ENCODE data around the gene APBB1IP. TPM values are rescaled to one million over a fixed set of nuclear protein-coding genes. Genes with fewer than 3 reads are reported as not detected.

Gene APBB1IP
- total and polyA plus RNA-seq, 2 donors from 2014 or later: 4.1 to 20.5 TPM

GRCh38 chr10:26468291-26468690 lies 30.1 kb downstream of the APBB1IP start:
- Histone ChIP-seq H3K36me3 (ENCODE audit: control insufficient read depth in 2 of 3, insufficient read depth in 3 of 3, low read length in 3 of 3) (no peaks in the 10 kb centered on the region), H3K9me3 (ENCODE audit: control insufficient read depth in 2 of 3, insufficient read depth in 1 of 3, low read length in 3 of 3) (no peaks in the 10 kb centered on the region), H3K27me3 (ENCODE audit: control insufficient read depth, insufficient read depth, low read length) (no peaks in the 10 kb centered on the region), H3K9ac (ENCODE audit: low read length in 3 of 3) (no peak overlapping the region), H3K27ac (ENCODE audit: low read depth in 2 of 2, low read length in 2 of 2) (no peak overlapping the region), H3K4me1 (ENCODE audit: control insufficient read depth in 2 of 3, insufficient read depth in 2 of 3, low read depth in 1 of 3, low read length in 3 of 3) (no peaks in the 10 kb centered on the region), H3K4me3 (ENCODE audit: low read length in 3 of 3) (no peak overlapping the region)
- TF ChIP-seq CTCF (IDR thresholded peaks at IDR 0.05; ENCODE audit: borderline replicate concordance, extremely low read depth, insufficient read depth): no peak
- FAIRE-seq: no peak
- intact Hi-C loops (cut with DNase I): no loop called here
- DNase-seq: no peak

- H3K36me3 ChIP-seq (ENCODE audit: control insufficient read depth in 2 of 3, insufficient read depth in 3 of 3, low read length in 3 of 3): no peaks in the 10 kb centered on the region
- H3K27ac ChIP-seq (ENCODE audit: low read depth in 2 of 2, low read length in 2 of 2): no peak overlapping the region
- no peaks in the 10 kb centered on the region for H3K4me1 ChIP-seq (ENCODE audit: control insufficient read depth in 2 of 3, insufficient read depth in 2 of 3, low read depth in 1 of 3, low read length in 3 of 3)
- no peak for FAIRE-seq
- H3K9me3 ChIP-seq (ENCODE audit: control insufficient read depth in 2 of 3, insufficient read depth in 1 of 3, low read length in 3 of 3): no peaks in the 10 kb centered on the region
- no peak overlapping the region for H3K9ac ChIP-seq (ENCODE audit: low read length in 3 of 3)
- H3K4me3 ChIP-seq (ENCODE audit: low read length in 3 of 3): no peak overlapping the region
- intact Hi-C loops (cut with DNase I): no loop called here
- no peaks in the 10 kb centered on the region for H3K27me3 ChIP-seq (ENCODE audit: control insufficient read depth, insufficient read depth, low read length)
- DNase-seq: no peak
- TF ChIP-seq CTCF (IDR thresholded peaks at IDR 0.05; ENCODE audit: borderline replicate concordance, extremely low read depth, insufficient read depth): no peak
Observed at GRCh38 chr10:26468700-26469099, 30.6 kb downstream of the APBB1IP start.

- no peak for DNase-seq
- intact Hi-C loops (cut with DNase I): no loop called here
Observed at GRCh38 chr10:26472492-26472778, 34.3 kb downstream of the APBB1IP start.

More at GRCh38 chr10:26472492-26472778, 34.3 kb downstream of the APBB1IP start:
- Histone ChIP-seq H3K4me1 (ENCODE audit: control insufficient read depth in 2 of 3, insufficient read depth in 2 of 3, low read depth in 1 of 3, low read length in 3 of 3) (no peaks in the 10 kb centered on the region), H3K4me3 (ENCODE audit: low read length in 3 of 3) (no peak overlapping the region), H3K36me3 (ENCODE audit: control insufficient read depth in 2 of 3, insufficient read depth in 3 of 3, low read length in 3 of 3) (no peaks in the 10 kb centered on the region), H3K27ac (ENCODE audit: low read depth in 2 of 2, low read length in 2 of 2) (no peak overlapping the region), H3K27me3 (ENCODE audit: control insufficient read depth, insufficient read depth, low read length) (no peaks in the 10 kb centered on the region), H3K9me3 (ENCODE audit: control insufficient read depth in 2 of 3, insufficient read depth in 1 of 3, low read length in 3 of 3) (no peaks in the 10 kb centered on the region), H3K9ac (ENCODE audit: low read length in 3 of 3) (no peak overlapping the region)
- no peak for FAIRE-seq
- TF ChIP-seq CTCF (IDR thresholded peaks at IDR 0.05; ENCODE audit: borderline replicate concordance, extremely low read depth, insufficient read depth): no peak
